HG03558 (cell line): ENCODE results near the gene HRAS.

Experiments used
- ATAC-seq: cut with Tn5 transposase; IDR thresholded peaks from one replicate; pipeline ENCODE4 v1.9.1; 2021; ENCODE audit warnings: moderate number of reproducible peaks; ENCODE audit not compliant: unreplicated experiment; ENCODE audit errors: extremely low read depth

Gene HRAS

GRCh38 chr11:498297-499181, 36.8 kb downstream of the HRAS start:
- ATAC-seq: no peak

GRCh38 chr11:497565-498296, 37.6 kb downstream of the HRAS start:
- ATAC-seq: no peak

GRCh38 chr11:496834-497564, 38.4 kb downstream of the HRAS start:
- no peak for ATAC-seq

- no peak for ATAC-seq
These were observed 39.8 kb downstream of the HRAS start for GRCh38 chr11:495537-495931.

- no peak for ATAC-seq
These were observed 40.4 kb downstream of the HRAS start for GRCh38 chr11:494761-495536.

GRCh38 chr11:492427-493226, 42.7 kb downstream of the HRAS start:
- no peak for ATAC-seq

GRCh38 chr11:491358-491757, 44.0 kb downstream of the HRAS start:
- no peak for ATAC-seq

- no peak for ATAC-seq
These were observed 44.5 kb downstream of the HRAS start for GRCh38 chr11:490930-491260.

GRCh38 chr11:490186-490929, 45.0 kb downstream of the HRAS start:
- no peak for ATAC-seq

- ATAC-seq: no peak
These were observed 45.7 kb downstream of the HRAS start for GRCh38 chr11:489610-490185.

GRCh38 chr11:488992-489391, 46.4 kb downstream of the HRAS start:
- no peak for ATAC-seq

GRCh38 chr11:488579-488978, 46.8 kb downstream of the HRAS start:
- ATAC-seq: no peak

- ATAC-seq: no peak
These were observed 47.3 kb downstream of the HRAS start for GRCh38 chr11:488062-488461.

- ATAC-seq: no peak
These were observed 47.8 kb downstream of the HRAS start for GRCh38 chr11:487571-488021.

GRCh38 chr11:486189-486588, 49.2 kb downstream of the HRAS start:
- ATAC-seq: no peak

- ATAC-seq: no peak
These were observed 50.8 kb downstream of the HRAS start for GRCh38 chr11:484616-485015.
